ENCODE data around the gene NXPH4.

Gene NXPH4

DNA sequence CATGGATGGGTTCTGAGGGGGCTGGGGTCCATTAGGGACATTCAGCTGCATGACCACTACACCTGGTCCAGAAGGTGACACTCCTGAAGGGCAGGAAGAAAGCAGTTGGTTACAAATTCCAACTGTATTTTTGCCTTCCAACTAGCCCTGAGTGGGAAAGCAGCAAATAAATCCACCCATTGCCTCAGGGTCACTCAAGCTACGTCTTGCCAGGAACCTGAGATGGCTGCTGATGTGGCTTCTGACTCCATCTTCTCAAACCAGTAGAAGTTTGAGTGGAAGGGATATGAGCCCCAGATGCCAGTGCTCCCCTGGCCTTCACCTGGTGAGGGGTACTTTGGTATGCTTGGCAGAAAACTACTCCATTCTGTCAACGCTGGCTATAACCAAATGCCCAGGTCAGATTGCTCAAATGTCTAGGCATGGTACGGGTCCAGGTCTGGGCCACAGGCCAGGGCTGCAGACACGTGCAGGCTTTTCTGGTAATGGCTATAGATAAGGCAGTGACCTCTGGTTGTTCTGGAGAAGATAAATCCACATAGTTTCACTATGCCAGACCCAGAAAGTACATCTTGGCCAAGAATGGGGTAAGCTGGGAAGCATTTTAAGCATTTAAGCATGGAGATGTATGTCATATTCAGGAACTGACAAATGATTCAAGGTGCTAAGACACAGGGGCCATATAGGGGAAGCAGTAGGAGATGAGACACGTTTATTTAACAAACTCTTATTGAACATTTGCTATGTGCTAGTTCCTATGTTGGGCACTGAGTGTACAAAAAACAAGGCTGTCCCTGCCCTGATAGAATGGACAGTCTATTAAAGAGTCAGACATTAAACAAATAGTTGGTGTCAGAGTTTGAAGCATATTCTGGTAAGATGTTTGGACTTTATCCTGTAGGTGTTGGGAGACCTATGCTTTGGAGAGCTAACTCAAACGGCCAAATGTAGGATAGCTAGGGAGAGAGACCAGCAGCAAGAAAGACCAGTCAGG is 42.7 kb downstream of the NXPH4 start:
- no peak overlapping the region for H3K4me3 ChIP-seq (ENCODE audit: low read depth, low read length)
- no peak for DNase-seq (ENCODE audit: low read depth)

- no peak overlapping the region for H3K4me3 ChIP-seq (ENCODE audit: low read depth, low read length)
- DNase-seq (ENCODE audit: low read depth) = no peak
Measured at GRCh38 chr12:57260366-57260765, 43.8 kb downstream of the NXPH4 start.

- H3K4me3 ChIP-seq (ENCODE audit: low read depth, low read length) = no peak overlapping the region
- no peak for DNase-seq (ENCODE audit: low read depth)
Measured at GRCh38 chr12:57261428-57261865, 44.9 kb downstream of the NXPH4 start.

GRCh38 chr12:57262126-57262822 is 45.7 kb downstream of the NXPH4 start:
- DNase-seq (ENCODE audit: low read depth) = no peak
- H3K4me3 ChIP-seq (ENCODE audit: low read depth, low read length) = no peak overlapping the region

- no peak for DNase-seq (ENCODE audit: low read depth)
- H3K4me3 ChIP-seq (ENCODE audit: low read depth, low read length) = no peak overlapping the region
Measured at GRCh38 chr12:57263096-57263495, 46.5 kb downstream of the NXPH4 start.

DNA sequence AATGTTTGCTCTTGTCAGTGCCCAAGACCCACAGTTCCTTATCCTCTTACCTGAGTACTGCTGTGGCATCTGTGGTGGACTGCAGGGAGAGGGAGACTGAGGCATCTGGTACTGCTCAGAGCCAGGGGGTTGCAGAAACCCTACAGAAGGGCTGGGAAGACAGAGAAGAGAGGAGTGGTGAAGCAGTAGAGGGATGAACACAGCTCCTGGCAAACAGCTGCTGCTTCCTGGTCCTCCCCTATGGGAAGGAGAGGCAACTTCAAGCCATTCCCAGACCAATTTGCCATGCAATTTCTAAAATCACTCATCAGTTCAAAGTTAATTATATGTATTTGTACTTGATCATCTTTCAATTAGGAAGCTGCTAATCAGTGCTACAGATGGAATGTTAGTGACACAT is 50.1 kb downstream of the NXPH4 start:
- H3K4me3 ChIP-seq (ENCODE audit: low read depth, low read length) = no peak overlapping the region
- no peak for DNase-seq (ENCODE audit: low read depth)

DNA sequence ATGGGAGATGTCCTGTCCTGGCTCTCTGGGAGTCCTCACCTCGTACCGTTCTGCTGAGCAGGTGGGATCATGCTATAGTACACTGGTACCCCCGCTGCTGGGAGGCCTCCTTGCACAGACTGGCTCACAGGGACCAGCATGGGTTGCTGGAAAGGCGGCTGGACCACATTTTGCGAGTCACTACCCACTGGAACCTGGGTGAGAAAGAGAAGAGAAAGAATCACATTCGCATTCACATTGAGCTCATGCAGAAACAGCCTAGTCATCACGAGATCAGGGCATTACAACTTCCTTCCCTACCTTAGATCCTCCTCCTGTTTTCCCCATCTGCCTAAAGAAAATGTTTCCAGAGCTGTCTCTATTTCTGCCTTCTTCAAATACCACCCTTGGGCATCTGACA is 51.7 kb downstream of the NXPH4 start:
- DNase-seq (ENCODE audit: low read depth) = no peak

GRCh38 chr12:57270966-57271470 is 54.4 kb downstream of the NXPH4 start:
- H3K4me3 ChIP-seq (ENCODE audit: low read depth, low read length) = no peak overlapping the region
- no peak for DNase-seq (ENCODE audit: low read depth)

More for the DNA sequence above, 51.7 kb downstream of the NXPH4 start:
- H3K4me3 ChIP-seq (ENCODE audit: low read depth, low read length) = no peak overlapping the region

DNA sequence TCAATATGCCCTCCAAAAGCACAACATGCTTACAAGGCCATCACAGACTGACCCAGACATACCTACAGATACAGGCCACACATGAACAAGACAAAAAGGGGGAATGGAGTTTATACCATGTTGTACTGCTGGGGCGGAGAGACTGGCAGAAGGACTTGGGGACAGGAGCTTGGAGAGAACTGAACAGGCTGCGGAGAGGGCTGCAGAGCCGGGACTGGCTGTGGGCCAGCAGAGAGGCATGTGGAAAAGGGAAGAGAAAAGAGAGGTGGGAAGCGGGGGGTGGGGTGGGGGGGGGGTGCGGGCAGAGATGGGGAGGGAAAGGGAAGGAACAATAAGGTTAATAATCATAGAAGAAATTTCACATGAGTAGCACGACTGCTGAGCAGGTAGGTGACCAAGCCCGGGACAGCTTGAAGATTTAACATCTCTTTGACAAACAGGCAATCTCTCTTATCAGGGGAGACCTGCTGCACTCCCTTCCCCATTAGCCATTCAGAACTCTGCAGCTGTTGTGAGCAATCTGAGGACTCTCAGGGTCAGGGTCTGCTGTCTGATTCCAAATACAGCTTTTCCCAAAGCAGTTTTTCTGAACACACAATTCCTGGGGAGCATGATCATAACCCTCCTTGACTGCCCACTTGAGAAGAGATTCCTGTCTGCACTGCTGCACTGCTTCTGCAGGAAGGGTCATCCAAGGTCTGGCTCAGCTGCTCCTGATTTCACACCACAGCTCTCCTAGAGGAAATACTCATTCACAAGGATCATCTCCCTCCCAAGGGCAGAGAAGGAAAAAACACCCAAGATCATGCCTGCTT is 56.0 kb downstream of the NXPH4 start:
- peak; percentile 53 for DNase-seq (ENCODE audit: low read depth)
- no peak overlapping the region for H3K4me3 ChIP-seq (ENCODE audit: low read depth, low read length)

- DNase-seq (ENCODE audit: low read depth) = no peak
Measured at GRCh38 chr12:57273516-57273915, 56.9 kb downstream of the NXPH4 start.

More at GRCh38 chr12:57273516-57273915, 56.9 kb downstream of the NXPH4 start:
- H3K4me3 ChIP-seq (ENCODE audit: low read depth, low read length) = no peak overlapping the region

Measured in skeletal muscle cell (primary cell).